ENCODE results near the gene OR5K3. TPM values are rescaled to one million over a fixed set of nuclear protein-coding genes. Genes with fewer than 3 reads are reported as not detected.

Gene OR5K3
- total and polyA plus RNA-seq, 2 of the 4 experiments (the other 2 are of a cell fraction) = not detected

GRCh38 chr3:98432575-98432974 is 42.1 kb downstream of the OR5K3 start:
- intact Hi-C loops (cut with micrococcal nuclease) = no loop called here
- Histone ChIP-seq H3K9ac (ENCODE audit: low read depth, low read length) (no peak overlapping the region), H3K27ac (ENCODE audit: insufficient read depth, low read length) (no peak overlapping the region), H4K8ac (ENCODE audit: low read depth in 2 of 2, low read length in 2 of 2) (no peak overlapping the region), H3K56ac (ENCODE audit: extremely low read depth, insufficient read depth, low read length) (no peak overlapping the region), H2BK15ac (ENCODE audit: low read depth, low read length) (no peak overlapping the region), H3K27me3 (ENCODE audit: control insufficient read depth, insufficient read depth, low read length) (no peaks in the 10 kb centered on the region), H3K36me3 (ENCODE audit: control insufficient read depth, insufficient read depth, low read length) (no peaks in the 10 kb centered on the region), H3K18ac (ENCODE audit: low read depth, low read length) (no peak overlapping the region), H3K9me1 (ENCODE audit: insufficient read depth, low read length) (no peaks in the 10 kb centered on the region), H4K91ac (ENCODE audit: insufficient read depth, low read depth, low read length) (no peak overlapping the region), H3K79me1 (ENCODE audit: low read depth in 1 of 2, low read length in 2 of 2) (no peaks in the 10 kb centered on the region), H2BK5ac (ENCODE audit: low read depth, low read length, poor library complexity, severe bottlenecking) (no peak overlapping the region), H3K23ac (ENCODE audit: low read depth, low read length) (no peak overlapping the region), H2AK9ac (replicated peaks; ENCODE audit: low read depth, low read length, poor library complexity) (no peak overlapping the region), H4K5ac (ENCODE audit: low read depth, low read length) (no peak overlapping the region), H3K14ac (replicated peaks; ENCODE audit: low read depth, low read length) (no peak overlapping the region), H3K4me2 (ENCODE audit: low read depth, low read length) (no peak overlapping the region), H2BK20ac (ENCODE audit: low read depth, low read length) (no peak overlapping the region), H2BK120ac (ENCODE audit: low read depth, low read length) (no peak overlapping the region), H3K4me3 (ENCODE audit: insufficient read depth, low read depth, low read length) (no peak overlapping the region), H2AFZ (replicated peaks; ENCODE audit: low read length, poor library complexity) (no peak overlapping the region), H3K9me3 (ENCODE audit: control insufficient read depth, insufficient read depth, low read length) (no peaks in the 10 kb centered on the region; the same call in 1 of the 2 replicates), H3K4ac (ENCODE audit: low read depth, low read length) (no peak overlapping the region), H2AK5ac (ENCODE audit: low read depth, low read length) (no peak overlapping the region), H4K20me1 (ENCODE audit: insufficient read depth, low read length) (no peaks in the 10 kb centered on the region), H3K4me1 (ENCODE audit: control insufficient read depth, insufficient read depth, low read length) (no peaks in the 10 kb centered on the region)
- TF ChIP-seq RAD21 (IDR thresholded peaks at IDR 0.05; ENCODE audit: low read length) (no peak), BHLHE40 (IDR thresholded peaks at IDR 0.05; ENCODE audit: low read depth, low read length) (no peak), MAFK (IDR thresholded peaks at IDR 0.05; ENCODE audit: low read depth, low read length) (no peak), CTCF (conservative IDR thresholded peaks at IDR 0.05; ENCODE audit: low read depth, low read length) (no peak), FOS (IDR thresholded peaks at IDR 0.05; ENCODE audit: low read depth, low read length) (no peak), NFE2L2 (IDR thresholded peaks at IDR 0.05; ENCODE audit: low read depth, low read length) (no peak), RCOR1 (IDR thresholded peaks at IDR 0.05; ENCODE audit: insufficient replicate concordance, low read length) (no peak), SMC3 (IDR thresholded peaks at IDR 0.05; ENCODE audit: low read depth, low read length) (no peak), USF2 (IDR thresholded peaks at IDR 0.05; ENCODE audit: low read depth, low read length) (no peak), CHD1 (IDR thresholded peaks at IDR 0.05; ENCODE audit: low read depth, low read length) (no peak), MAZ (IDR thresholded peaks at IDR 0.05; ENCODE audit: borderline replicate concordance, low read depth, low read length) (no peak), RFX5 (IDR thresholded peaks at IDR 0.05; ENCODE audit: low read depth, low read length) (no peak), MXI1 (IDR thresholded peaks at IDR 0.05; ENCODE audit: borderline replicate concordance, low read depth, low read length) (no peak), POLR2A (IDR thresholded peaks at IDR 0.05; ENCODE audit: low read depth, low read length) (no peak), CEBPB (IDR thresholded peaks at IDR 0.05; ENCODE audit: low read depth, low read length) (no peak)
- TF ChIP-seq, protein P1, sequence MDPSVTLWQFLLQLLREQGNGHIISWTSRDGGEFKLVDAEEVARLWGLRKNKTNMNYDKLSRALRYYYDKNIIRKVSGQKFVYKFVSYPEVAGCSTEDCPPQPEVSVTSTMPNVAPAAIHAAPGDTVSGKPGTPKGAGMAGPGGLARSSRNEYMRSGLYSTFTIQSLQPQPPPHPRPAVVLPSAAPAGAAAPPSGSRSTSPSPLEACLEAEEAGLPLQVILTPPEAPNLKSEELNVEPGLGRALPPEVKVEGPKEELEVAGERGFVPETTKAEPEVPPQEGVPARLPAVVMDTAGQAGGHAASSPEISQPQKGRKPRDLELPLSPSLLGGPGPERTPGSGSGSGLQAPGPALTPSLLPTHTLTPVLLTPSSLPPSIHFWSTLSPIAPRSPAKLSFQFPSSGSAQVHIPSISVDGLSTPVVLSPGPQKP (IDR thresholded peaks at IDR 0.05; ENCODE audit: borderline replicate concordance, low read depth, low read length) = no peak
- ChIA-PET CTCF (no interaction called here), POLR2A (ENCODE audit: unreplicated experiment) (no interaction called here)
- DNase-seq (no peak), ATAC-seq (ENCODE audit: low read depth) (no peak)
- in situ Hi-C loops (cut with MboI; ENCODE audit: low sequenced_read_pairs) = no loop called here
- BruUV-seq (replicated peaks) = no TSS peak
- dilution Hi-C loops (cut with HindIII; ENCODE audit: low sequenced_read_pairs, unreplicated experiment) = no loop called here
